COLO668 (cell line): ENCODE results near the gene EXOC6B.
"Not testable (repeated sequence)": the region's sequence is repeated elsewhere in the genome, so short reads cannot be mapped to it uniquely, and the experiment has no call there.

Source experiments
- DNase-seq: peaks from one replicate; lab custom pipeline; 2025; ENCODE audit not compliant: unreplicated experiment; lab: John Stamatoyannopoulos, UW

The EXOC6B gene

GRCh38 chr2:72619626-72620025 lies 206.2 kb downstream of the EXOC6B start:
- DNase-seq, result no peak

DNA sequence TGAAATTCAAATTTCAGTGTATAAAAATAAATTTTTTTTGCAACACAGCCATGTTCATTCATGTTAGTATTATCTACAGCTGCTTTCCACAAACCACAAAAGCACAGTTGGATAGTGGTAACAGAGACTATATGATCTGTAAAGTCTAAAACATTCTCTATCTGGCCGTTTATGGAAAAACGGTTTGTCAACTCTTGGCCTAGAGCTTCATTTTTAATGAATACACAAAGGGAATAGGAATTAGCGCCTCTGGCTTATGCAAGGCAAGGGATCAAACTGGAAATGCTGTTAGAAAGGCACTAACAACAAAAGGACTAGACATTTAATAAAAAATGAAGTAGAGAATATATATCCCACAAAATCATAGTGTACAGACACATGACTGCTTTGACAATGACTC lies 211.9 kb downstream of the EXOC6B start:
- no peak for DNase-seq

GRCh38 chr2:72612614-72613160 lies 213.1 kb downstream of the EXOC6B start:
- DNase-seq, result no peak

GRCh38 chr2:72607189-72607588 lies 218.6 kb downstream of the EXOC6B start:
- DNase-seq, result no peak

DNA sequence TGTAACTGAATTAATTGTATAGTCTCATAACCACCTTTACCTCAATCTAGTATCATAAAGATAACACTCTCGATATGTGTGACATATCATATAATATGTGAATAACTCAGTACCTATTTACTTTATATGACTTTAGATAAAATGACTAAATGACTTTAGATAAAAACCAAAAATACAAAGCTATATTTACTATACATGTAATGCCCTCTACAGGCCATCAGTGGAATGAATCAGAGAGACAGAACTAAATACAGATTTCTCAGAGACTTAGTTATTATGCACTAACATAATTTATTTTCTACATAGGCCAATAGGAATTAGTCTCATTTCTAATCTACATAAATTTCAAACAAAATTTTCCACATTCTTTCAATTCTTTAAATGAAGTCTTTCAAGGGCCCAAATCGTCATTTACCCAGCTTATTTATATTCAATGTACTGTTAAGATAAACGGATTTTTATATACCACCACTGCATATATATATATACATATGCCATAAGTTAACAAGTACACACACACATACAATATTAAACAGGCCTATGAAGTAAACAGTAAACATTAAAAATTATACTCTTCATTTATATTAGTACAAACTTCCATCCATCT lies 219.9 kb downstream of the EXOC6B start:
- DNase-seq, result no peak

DNA sequence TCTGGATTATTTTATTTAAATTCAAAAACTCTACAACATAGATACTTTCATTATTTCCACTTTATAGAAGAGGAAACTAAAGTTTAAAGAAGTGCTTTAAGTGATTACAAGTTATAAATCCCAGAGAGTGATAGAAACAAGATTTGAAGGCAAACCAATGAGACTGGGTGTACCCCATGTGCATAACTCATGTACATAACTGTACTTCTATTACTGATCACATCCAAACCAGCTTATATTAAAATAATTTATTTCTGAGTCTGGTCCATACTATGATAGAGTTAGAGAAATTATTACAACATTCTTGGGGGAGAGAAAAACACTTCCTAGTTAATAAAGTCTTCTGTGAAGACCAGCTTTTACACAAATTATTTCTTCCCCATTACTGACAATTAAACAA lies 221.4 kb downstream of the EXOC6B start:
- DNase-seq, result no peak

DNA sequence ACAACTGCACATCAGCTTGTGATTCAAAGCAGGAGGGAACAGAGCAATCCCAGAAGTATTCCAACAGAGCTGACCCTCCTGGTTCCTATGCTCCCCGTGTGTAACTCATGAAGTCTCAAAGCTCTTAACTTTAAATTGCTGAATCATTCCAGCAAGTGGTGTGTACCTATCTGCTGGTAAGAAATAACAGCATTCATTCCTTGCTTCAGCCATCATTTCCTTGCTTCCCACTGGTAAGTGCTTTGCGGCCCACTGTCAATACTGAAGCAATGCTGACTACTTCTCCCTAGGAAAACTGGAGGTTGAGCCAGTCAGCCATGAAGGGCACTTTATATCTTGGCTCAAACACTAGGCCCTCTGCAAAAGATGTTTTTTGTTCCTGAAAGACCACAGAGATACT lies 222.4 kb downstream of the EXOC6B start:
- DNase-seq, result no peak

GRCh38 chr2:72602711-72603110 lies 223.1 kb downstream of the EXOC6B start:
- DNase-seq, result no peak

DNA sequence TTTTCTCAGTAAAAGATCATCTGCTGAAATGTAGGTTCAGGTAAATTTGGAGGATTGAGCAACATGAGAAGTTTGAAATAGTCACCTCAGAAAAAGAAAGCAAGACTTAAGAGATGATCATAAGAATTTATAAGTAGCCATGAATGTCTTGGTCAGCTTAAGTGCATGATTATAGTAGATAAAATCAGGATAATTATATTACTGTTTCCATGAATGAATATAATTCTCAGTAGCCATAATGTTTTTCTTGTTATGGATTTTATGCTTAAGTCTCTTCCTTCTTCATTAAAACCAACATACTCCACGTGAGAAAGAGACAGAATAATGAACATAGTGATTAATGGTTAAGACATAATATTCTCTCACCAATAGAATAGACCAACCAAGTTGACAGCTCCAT lies 223.7 kb downstream of the EXOC6B start:
- DNase-seq, result no peak

GRCh38 chr2:72583836-72584235 lies 242.0 kb downstream of the EXOC6B start:
- not testable (repeated sequence) for DNase-seq

DNA sequence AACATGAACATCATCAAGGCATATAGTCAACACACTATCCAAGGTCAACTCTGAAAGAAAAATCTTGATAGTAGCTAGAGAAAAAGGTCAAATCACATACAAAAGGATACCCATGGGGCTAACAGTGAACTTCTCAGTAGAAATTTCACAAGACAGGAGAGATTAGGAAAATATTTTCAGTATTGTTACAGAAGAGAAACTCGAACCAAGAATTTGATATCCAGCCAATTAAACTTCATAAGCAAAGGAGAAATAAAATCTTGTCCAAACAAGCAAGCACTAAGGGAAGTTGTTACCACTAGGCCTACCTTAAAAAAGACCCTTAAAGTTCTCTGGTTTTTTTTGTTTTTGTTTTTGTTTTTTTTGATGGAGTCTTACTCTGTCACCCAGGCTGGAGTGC lies 242.5 kb downstream of the EXOC6B start:
- no peak for DNase-seq

- no peak for DNase-seq
Observed at GRCh38 chr2:72581560-72582181, 244.2 kb downstream of the EXOC6B start.

DNA sequence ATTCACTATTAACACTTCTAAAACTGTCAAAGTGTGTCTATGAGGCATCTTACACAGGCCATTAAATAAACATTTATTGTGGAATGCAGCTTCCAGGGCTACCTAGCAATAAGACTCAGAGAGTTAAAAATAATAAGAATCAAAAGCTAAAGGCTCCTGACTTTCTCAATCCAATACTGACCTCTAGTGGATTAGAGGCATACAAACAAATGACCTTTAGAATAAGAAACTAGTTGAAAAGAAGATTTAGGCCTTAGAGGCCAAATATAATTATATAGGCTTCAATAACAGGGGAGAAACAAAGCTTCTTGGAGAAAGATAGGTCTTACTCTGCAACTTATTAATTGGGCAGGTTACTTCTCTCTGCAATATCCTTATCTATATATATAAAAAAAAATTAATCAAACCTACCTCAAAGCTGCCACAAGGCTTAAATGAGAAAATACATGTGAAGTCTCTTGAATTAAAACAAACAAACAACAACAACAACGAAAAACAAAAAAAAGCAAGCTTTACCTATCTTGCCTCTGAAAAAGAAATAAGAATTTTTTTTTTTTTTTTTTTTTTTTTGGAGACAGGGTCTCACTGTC lies 246.1 kb downstream of the EXOC6B start:
- no peak for DNase-seq

GRCh38 chr2:72576861-72577260 lies 249.0 kb downstream of the EXOC6B start:
- DNase-seq, result no peak

GRCh38 chr2:72576459-72576858 lies 249.4 kb downstream of the EXOC6B start:
- DNase-seq, result no peak

DNA sequence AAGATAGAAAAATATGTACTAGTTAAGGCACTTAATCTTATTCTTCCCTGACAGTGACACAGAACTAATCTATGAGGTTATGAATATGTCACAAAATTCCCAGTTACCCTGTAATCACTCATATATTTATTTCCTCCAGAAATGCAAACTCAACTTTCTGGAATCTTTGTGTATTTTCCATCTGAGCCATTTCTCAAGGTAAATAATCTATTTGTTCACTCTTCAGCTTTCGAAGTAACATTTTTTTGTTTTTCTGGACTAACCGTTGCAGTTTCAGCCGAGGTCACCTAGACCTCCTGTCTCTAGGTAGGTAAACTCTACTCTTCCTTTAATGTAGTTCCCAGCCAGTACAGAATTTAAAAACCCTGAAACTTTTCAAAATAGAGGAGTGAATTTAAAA lies 250.9 kb downstream of the EXOC6B start:
- DNase-seq, result no peak

- no peak for DNase-seq
Observed at GRCh38 chr2:72573232-72573631, 252.6 kb downstream of the EXOC6B start.

DNA sequence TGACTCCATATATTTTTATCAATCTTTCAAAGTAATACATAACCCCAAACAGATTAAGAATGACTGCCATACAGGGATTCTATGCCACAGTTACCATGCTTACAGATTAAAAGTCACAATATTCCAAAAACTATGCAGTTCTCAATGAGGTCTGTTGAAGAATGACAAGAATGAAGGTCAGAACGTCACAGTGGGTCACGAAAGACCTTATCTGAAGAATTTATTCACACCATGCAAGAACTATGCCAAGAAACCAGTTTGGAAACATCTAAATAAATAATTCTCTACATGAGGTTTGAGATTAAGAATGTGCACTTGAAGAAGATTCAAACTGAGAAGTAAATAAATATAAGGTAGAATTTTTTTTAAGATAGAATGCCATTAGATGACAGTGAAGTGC lies 253.3 kb downstream of the EXOC6B start:
- DNase-seq, result no peak

- no peak for DNase-seq
Observed at GRCh38 chr2:72570413-72570812, 255.4 kb downstream of the EXOC6B start.

- DNase-seq, result no peak
Observed at GRCh38 chr2:72562451-72563153, 263.2 kb downstream of the EXOC6B start.

DNA sequence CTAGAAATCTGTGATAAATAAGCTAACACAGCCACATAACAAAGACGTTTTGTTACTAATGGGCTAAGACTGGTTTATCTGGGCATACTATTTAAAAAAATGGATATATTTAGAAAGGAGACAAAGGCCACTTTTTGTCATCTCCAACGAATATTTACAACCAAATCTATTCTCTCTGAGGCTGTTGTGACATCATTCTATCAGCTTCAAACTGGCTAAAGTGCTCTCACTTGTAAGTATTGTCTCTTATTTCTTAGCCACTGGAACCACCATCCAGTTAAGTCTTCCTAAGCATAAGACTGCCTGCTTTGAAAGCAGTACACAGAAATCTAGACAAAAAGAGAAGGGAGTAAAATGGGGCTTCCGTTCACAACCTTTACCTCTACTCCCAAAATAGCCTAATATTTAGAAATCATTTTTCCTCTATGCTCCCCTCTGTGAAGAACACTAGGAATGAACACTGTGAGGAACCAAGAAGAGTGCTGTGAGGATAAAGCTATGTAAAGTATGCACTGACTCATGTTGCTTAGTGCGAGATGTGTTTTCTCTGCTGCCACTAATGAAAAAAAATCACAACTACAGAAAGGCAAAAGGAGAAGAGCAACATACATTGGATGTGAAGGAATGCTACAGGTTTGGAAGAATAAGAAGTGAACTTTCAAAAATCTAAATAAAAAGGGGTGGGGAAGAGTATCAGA lies 264.1 kb downstream of the EXOC6B start:
- no peak for DNase-seq
